Activated CD4-positive, alpha-beta T cell treated with anti-CD3 and anti-CD28 coated beads, Interleukin-2, amount 10 ng/mL, durations not matched to agents 7 days and 5 days (primary cell): ENCODE data around the gene TIGD2. TPM values are rescaled to one million over a fixed set of nuclear protein-coding genes. Genes with fewer than 3 reads are reported as not detected.

ENCODE experiments used
- CTCF ChIA-PET: fragments of 350-600 bp; sonication (Branson Sonifier 250); formaldehyde crosslinking; loops from one replicate; lab custom pipeline; 2021; ENCODE audit warnings: antibody characterized with exemption; lab: Charles Lee
- POLR2A ChIA-PET: fragments of 350-600 bp; sonication (Branson Sonifier 250); formaldehyde crosslinking; loops from one replicate; lab custom pipeline; 2021; ENCODE audit warnings: antibody characterized with exemption; lab: Charles Lee
- DNase-seq: peaks from one replicate; pipeline ENCODE4 v3.0.0-alpha.2; 2020
- H3K27ac Mint-ChIP-seq: one replicate; pipeline ENCODE4 v1.8.0; 2021; ENCODE audit warnings: mild to moderate bottlenecking, moderate library complexity, mixed read lengths
- H3K27me3 Mint-ChIP-seq: one replicate; pipeline ENCODE4 v1.8.0; 2021; ENCODE audit warnings: mixed read lengths
- H3K36me3 Mint-ChIP-seq: one replicate; pipeline ENCODE4 v1.8.0; 2021; ENCODE audit warnings: low read depth, mixed read lengths
- H3K4me1 Mint-ChIP-seq: one replicate; pipeline ENCODE4 v1.8.0; 2021; ENCODE audit warnings: mixed read lengths
- H3K4me3 Mint-ChIP-seq: one replicate; pipeline ENCODE4 v1.8.0; 2021; ENCODE audit warnings: mild to moderate bottlenecking, moderate library complexity, mixed read lengths
- H3K9me3 Mint-ChIP-seq: one replicate; pipeline ENCODE4 v1.8.0; 2021; ENCODE audit warnings: mixed read lengths
- total RNA-seq, 2 experiments: library from RNA; stranded (reverse); gene quantifications; one replicate each; pipeline ENCODE4 v1.2.3, GENCODE V29; 2021

Gene TIGD2
- total RNA-seq, 2 experiments from 2014 or later, result 5.9 to 6.4 TPM

DNA sequence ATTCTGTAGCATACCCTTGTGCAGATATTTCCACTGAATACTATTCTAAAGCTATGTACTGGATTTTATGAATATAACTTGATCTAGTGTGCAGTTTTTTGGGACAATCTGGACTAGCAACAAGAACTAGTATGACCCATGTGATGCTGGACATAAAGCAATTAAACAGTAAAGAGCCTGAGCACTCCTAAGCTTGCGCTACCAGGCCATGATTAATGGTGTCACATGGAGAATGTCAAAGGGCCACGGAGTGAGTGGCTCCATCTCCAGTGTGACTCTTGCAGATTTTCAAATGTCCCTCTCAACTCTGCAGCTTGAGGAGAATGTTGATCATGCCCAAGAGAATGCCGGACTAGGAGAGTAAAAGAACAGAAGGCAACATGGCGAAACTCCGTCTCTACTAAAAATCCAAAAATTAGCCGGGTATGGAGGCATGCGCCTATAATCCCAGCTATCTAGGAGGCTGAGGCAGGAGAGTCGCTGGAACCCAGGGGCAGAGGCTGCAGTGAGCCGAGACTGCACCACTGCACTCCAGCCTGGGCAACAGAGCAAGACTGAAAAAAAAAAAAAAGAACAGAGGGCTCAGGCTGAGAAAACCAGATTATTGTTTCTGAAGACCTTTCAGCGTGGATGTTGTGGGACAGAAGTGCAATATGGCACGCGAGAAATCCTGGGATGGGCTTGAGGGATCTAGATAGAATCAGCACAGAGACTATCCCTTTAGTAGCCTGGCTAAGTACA is 45.0 kb downstream of the TIGD2 start:
- H3K9me3 Mint-ChIP-seq, result no peaks in the 10 kb centered on the region
- no peaks in the 10 kb centered on the region for H3K36me3 Mint-ChIP-seq
- no peak for DNase-seq
- no peaks in the 10 kb centered on the region for H3K4me1 Mint-ChIP-seq
- no peak overlapping the region for H3K27ac Mint-ChIP-seq
- H3K27me3 Mint-ChIP-seq, result peaks cover 5% of the 10 kb centered on the region
- H3K4me3 Mint-ChIP-seq, result no peak overlapping the region
- ChIA-PET CTCF (no interaction called here), POLR2A (no interaction called here)

DNA sequence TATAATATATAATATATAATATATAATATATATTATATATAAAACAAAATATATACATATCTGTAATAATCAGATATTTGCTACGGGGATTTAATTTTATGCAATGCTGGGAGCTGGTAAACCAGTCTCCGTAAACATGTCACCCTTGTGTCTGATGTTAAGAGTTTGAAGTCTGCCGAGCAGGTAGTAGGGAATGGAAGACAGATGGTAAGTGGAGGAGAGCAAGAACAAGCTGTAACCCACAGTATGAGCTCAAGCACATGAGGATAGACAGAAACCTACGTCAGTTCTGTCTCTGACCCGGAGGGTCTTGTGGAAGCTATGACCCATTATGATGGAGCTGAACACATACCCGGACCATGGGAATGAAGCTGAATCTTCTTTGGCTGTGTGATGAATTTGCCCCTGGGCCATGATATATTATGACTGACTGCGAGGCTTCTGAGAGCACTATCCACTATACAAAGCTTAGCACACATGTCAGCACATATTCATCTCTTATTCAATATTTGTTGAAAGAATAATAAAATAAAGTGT is 46.2 kb downstream of the TIGD2 start:
- Mint-ChIP-seq H3K36me3 (no peaks in the 10 kb centered on the region), H3K9me3 (no peaks in the 10 kb centered on the region), H3K27me3 (peaks cover 8% of the 10 kb centered on the region), H3K4me3 (no peak overlapping the region), H3K4me1 (no peaks in the 10 kb centered on the region), H3K27ac (no peak overlapping the region)
- CTCF ChIA-PET, result interaction anchor here (1.5 kb wide), 1 partner anchor 9 kb away, joined by 4 read pairs; no protein-coding TSS in a partner anchor
- POLR2A ChIA-PET, result no interaction called here
- DNase-seq, result no peak

DNA sequence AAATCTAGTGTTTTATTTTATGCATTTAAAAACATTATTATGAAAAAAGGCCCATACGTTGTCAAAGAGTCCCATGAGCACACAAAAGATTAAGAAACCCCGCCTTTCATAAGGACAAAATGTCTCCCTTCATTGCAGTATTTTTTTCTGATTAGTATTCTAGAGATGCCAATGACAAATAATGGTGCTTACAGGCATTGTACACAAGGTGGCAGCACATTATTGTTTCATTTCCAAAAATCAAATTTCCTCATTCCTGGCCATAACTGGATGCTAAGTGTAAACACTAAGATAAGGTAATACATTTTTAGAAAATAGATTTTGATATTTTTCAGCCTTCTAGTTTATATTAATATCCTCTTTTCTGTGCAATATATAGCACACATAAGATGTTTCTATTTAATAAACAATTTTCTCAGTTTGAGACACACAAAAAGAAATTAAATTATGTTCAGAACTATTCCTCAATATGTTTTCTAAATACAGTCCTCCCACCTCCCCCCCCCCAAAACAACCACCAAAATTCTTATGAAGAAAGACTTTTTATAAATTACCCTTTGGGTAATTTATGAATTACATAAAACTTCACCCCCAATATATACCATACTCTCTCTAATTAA is 47.7 kb downstream of the TIGD2 start:
- H3K9me3 Mint-ChIP-seq, result no peaks in the 10 kb centered on the region
- no peaks in the 10 kb centered on the region for H3K36me3 Mint-ChIP-seq
- no peak overlapping the region for H3K27ac Mint-ChIP-seq
- DNase-seq, result no peak
- H3K4me1 Mint-ChIP-seq, result no peaks in the 10 kb centered on the region
- CTCF ChIA-PET, result interaction anchor here (0.5 kb wide), 1 partner anchor 20 kb away, joined by 5 read pairs; no protein-coding TSS in a partner anchor
- peaks cover 8% of the 10 kb centered on the region for H3K27me3 Mint-ChIP-seq
- POLR2A ChIA-PET, result no interaction called here
- H3K4me3 Mint-ChIP-seq, result no peak overlapping the region

DNA sequence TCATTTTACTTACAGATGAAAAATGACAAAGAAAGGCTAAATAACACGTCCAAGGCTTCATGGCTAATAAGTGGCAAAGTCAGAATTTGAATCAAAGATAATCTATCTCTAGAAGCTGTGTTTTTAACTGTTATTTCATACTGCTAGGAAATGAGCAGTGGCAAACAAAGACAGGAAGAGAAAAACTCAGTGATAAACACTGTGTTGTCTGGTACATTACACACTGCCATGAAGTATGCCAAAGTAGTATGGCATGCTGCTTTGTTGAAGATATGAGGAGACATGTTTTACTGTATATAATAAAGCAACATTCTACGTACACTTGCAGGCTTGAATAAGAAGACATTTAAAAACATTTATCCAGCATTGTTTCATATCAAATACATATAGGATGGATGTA is 49.5 kb downstream of the TIGD2 start:
- ChIA-PET POLR2A (no interaction called here), CTCF (interaction anchor here (1.6 kb wide), 1 partner anchor 11 kb away, joined by 3 read pairs; no protein-coding TSS in a partner anchor)
- H3K27me3 Mint-ChIP-seq, result peaks cover 11% of the 10 kb centered on the region
- no peak overlapping the region for H3K4me3 Mint-ChIP-seq
- no peaks in the 10 kb centered on the region for H3K4me1 Mint-ChIP-seq
- no peaks in the 10 kb centered on the region for H3K9me3 Mint-ChIP-seq
- H3K27ac Mint-ChIP-seq, result no peak overlapping the region
- H3K36me3 Mint-ChIP-seq, result no peaks in the 10 kb centered on the region
- no peak for DNase-seq

DNA sequence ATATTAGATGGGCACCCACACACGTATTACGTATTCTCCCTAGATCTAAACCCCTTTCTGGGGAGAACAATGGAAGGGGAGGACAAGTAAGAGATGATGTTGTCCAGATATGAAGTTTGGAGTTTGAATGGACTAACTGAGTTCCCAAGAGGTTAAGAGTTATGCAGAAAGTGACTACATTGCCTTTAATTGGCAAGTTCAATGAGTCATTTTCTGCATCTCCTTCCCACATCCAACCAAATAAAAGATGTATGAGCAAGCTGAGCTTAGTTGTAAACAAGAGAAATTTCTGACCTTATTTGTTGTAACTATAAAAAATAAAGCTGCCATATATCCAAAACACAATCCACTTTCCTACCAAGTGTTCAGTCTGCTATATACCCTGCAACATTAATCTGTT is 50.5 kb downstream of the TIGD2 start:
- H3K4me3 Mint-ChIP-seq, result no peak overlapping the region
- CTCF ChIA-PET, result interaction anchor here (0.9 to 2.0 kb wide), 4 partner anchors 9 to 24 kb away, joined by 3 to 6 read pairs (median 3); no protein-coding TSS in a partner anchor
- no peak overlapping the region for H3K27ac Mint-ChIP-seq
- H3K36me3 Mint-ChIP-seq, result no peaks in the 10 kb centered on the region
- H3K4me1 Mint-ChIP-seq, result no peaks in the 10 kb centered on the region
- peaks cover 17% of the 10 kb centered on the region for H3K27me3 Mint-ChIP-seq
- POLR2A ChIA-PET, result no interaction called here
- H3K9me3 Mint-ChIP-seq, result no peaks in the 10 kb centered on the region
- DNase-seq, result no peak

DNA sequence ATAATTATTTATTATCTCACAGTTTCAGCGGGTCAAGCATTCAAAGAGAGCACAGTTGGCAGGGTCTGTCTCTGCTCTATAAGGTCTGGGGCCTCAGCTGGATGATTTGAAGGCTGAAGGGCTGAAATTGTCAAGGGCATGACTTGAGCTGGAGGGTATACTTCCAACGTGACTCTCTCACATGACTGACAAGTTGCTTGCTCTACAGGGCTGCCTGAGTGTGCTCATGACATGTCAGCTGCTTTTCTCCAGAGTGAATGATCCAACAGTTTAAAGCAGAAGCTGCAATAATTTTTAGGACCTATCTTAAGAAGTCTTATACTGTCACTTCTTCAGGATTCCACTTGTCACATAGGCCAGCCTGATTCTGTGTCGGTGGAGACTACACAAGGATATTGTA is 51.2 kb downstream of the TIGD2 start:
- H3K27me3 Mint-ChIP-seq, result peaks cover 20% of the 10 kb centered on the region
- no peak overlapping the region for H3K4me3 Mint-ChIP-seq
- CTCF ChIA-PET, result interaction anchor here (0.9 to 2.0 kb wide), 6 partner anchors 9 to 157 kb away, joined by 3 to 6 read pairs (median 3); no protein-coding TSS in a partner anchor
- no peaks in the 10 kb centered on the region for H3K36me3 Mint-ChIP-seq
- H3K27ac Mint-ChIP-seq, result no peak overlapping the region
- no peaks in the 10 kb centered on the region for H3K9me3 Mint-ChIP-seq
- DNase-seq, result no peak
- no peaks in the 10 kb centered on the region for H3K4me1 Mint-ChIP-seq
- POLR2A ChIA-PET, result no interaction called here

GRCh38 chr4:89162987-89163386 is 51.7 kb downstream of the TIGD2 start:
- no peak for DNase-seq
- Mint-ChIP-seq H3K27me3 (peaks cover 21% of the 10 kb centered on the region), H3K27ac (no peak overlapping the region), H3K4me3 (no peak overlapping the region), H3K36me3 (no peaks in the 10 kb centered on the region), H3K4me1 (no peaks in the 10 kb centered on the region), H3K9me3 (no peaks in the 10 kb centered on the region)
- ChIA-PET CTCF (interaction anchor here (1.0 to 2.0 kb wide), 3 partner anchors 15 to 157 kb away, joined by 3 to 6 read pairs (median 3); no protein-coding TSS in a partner anchor), POLR2A (no interaction called here)

DNA sequence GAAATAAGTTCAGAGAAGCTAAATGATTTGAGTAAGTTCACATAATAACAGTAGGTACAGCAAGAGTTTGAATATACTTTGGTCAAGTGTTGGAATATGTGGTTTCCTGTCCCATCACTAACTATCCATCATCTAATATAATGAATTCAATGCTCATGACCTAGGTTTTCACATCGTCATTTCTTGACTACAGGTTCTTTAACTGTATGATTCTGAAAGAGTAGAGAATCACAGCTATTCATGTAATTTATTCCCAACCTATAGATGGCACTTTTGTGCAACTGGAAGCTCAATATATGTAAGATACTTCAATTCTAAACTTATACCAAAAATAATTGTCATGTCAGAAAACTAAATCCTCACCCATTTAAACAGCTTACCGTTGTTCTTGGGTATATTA is 53.1 kb downstream of the TIGD2 start:
- DNase-seq, result no peak
- Mint-ChIP-seq H3K9me3 (no peaks in the 10 kb centered on the region), H3K27ac (no peak overlapping the region), H3K4me3 (no peak overlapping the region), H3K36me3 (no peaks in the 10 kb centered on the region), H3K27me3 (peaks cover 21% of the 10 kb centered on the region), H3K4me1 (no peaks in the 10 kb centered on the region)
- ChIA-PET POLR2A (no interaction called here), CTCF (no interaction called here)

Other genes starting within 250 kb of the TIGD2 start
- 10 to 100 TPM; 13.3 to 16.2 TPM for gene FAM13A, start 54.3 kb upstream of the TIGD2 start, total RNA-seq
- 10 to 100 TPM; 51.1 to 57.4 TPM for gene GPRIN3, start 196.3 kb downstream of the TIGD2 start, total RNA-seq